Duodenal mucosa (tissue), 2 donors: ENCODE results near the gene VWC2L.

Source experiments
- H3K27ac ChIP-seq: one replicate; pipeline ENCODE4 v1.7.0; 2013; ENCODE audit warnings: low read depth, low read length
- H3K27me3 ChIP-seq, 2 donors: one replicate each; pipeline ENCODE4 v1.7.0; 2013; ENCODE audit warnings: low read length in 2 of 2, control low read depth in 1 of 2; ENCODE audit not compliant: insufficient read depth in 2 of 2, control insufficient read depth in 1 of 2
- H3K36me3 ChIP-seq, 2 donors: one replicate each; pipeline ENCODE4 v1.7.0; 2013; ENCODE audit warnings: low read length in 2 of 2, control low read depth in 1 of 2; ENCODE audit not compliant: insufficient read depth in 2 of 2, control insufficient read depth in 1 of 2
- H3K4me1 ChIP-seq, 2 donors: one replicate each; pipeline ENCODE4 v1.7.0; 2013; ENCODE audit warnings: low read length in 2 of 2, control low read depth in 1 of 2; ENCODE audit not compliant: insufficient read depth in 2 of 2, control insufficient read depth in 1 of 2
- H3K4me3 ChIP-seq, 2 donors: one replicate each; pipeline ENCODE4 v1.7.0; 2013; ENCODE audit warnings: low read length in 2 of 2, low read depth in 1 of 2
- H3K9ac ChIP-seq, 2 donors: one replicate each; pipeline ENCODE4 v1.7.0; 2013; ENCODE audit warnings: low read length in 2 of 2, low read depth in 1 of 2
- H3K9me3 ChIP-seq, 2 donors: one replicate each; pipeline ENCODE4 v1.7.0; 2013; ENCODE audit warnings: low read length in 2 of 2, control low read depth in 1 of 2; ENCODE audit not compliant: control insufficient read depth in 1 of 2

VWC2L gene

DNA sequence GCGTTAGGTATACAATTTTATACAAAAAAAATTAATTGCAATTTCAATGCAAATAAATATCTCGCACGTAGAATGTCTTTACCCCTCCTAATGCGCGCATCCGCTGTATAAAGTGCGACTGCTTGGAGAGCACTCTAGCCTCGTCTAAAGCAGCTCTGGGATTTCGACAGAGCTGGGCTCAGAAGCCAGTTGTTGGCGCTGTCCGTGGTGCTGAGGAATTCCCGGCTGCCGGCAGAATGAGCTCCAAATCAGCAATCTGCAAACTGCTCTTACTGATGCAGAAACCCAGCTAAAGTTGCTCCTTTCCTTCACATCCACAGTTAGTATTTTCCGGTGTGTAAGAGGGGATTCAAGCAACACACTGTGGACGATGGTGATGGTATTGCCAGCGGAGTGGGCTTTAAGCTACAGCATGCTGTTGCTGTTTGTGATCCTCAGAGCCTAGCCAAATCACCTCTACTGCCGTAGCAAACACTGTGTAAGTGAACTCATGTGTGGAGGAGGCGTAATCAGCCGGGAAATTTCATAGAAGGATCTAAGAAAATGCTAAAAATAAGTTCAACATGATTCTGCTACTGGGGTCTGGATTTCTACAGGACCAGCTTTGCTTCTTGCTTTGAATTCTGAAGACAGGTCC is at the start of gene VWC2L:
TSS of gene VWC2L (plus strand) at position 137 of the 637 bp plus-strand sequence. CDS start 3,140 bp downstream, outside the sequence.
- Histone ChIP-seq H3K27me3 (no peaks in the 10 kb centered on the region), H3K27ac (no peak within 1 kb of the TSS), H3K9me3 (no peaks in the 10 kb centered on the region), H3K9ac (no peak within 1 kb of the TSS), H3K4me1 (no peaks in the 10 kb centered on the region), H3K36me3 (no peaks in the 10 kb centered on the region), H3K4me3 (no peak within 1 kb of the TSS)

DNA sequence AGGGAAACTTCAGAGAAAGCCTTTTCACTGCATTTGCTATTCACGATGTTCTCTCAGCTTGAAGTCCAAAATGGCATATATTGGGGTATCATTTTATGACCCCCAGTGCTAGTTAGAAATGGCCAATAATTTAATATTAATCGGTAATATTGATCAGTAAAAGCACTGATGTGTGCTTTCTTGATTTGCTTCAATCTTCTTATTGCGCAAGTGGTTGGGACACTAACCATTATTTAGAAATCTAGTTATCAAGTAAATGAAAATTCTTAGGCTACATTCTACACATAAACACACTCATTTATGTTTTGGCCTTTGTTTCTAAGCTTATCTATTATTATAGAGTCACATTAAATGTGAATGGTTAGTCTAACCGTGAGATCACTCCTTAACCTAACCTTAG is 49.7 kb upstream of the VWC2L start:
- Histone ChIP-seq H3K4me1 (no peaks in the 10 kb centered on the region), H3K9ac (no peak overlapping the region), H3K36me3 (no peaks in the 10 kb centered on the region), H3K4me3 (no peak overlapping the region), H3K27ac (no peak overlapping the region), H3K27me3 (no peaks in the 10 kb centered on the region), H3K9me3 (no peaks in the 10 kb centered on the region)

DNA sequence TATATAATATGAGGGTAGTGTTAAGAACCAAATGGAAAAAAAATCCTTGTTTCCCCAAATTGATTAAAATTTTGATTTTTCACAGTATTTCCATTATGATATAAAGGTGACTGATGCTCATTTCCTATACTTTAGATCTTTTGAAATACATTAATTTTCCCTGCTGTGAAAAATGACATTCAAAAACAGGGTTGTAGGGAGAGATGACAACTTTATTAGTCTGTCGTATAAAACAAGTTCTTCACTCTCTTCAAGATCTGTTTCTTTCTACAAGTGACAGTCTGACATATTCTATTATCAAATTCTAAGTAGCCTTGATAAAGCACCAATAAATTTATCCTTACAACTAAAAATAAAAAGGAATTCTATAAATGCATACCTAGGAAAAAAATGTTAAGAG is 45.3 kb upstream of the VWC2L start:
- Histone ChIP-seq H3K27me3 (no peaks in the 10 kb centered on the region), H3K36me3 (no peaks in the 10 kb centered on the region), H3K9ac (no peak overlapping the region), H3K4me1 (no peaks in the 10 kb centered on the region), H3K9me3 (no peaks in the 10 kb centered on the region), H3K27ac (no peak overlapping the region), H3K4me3 (no peak overlapping the region)

DNA sequence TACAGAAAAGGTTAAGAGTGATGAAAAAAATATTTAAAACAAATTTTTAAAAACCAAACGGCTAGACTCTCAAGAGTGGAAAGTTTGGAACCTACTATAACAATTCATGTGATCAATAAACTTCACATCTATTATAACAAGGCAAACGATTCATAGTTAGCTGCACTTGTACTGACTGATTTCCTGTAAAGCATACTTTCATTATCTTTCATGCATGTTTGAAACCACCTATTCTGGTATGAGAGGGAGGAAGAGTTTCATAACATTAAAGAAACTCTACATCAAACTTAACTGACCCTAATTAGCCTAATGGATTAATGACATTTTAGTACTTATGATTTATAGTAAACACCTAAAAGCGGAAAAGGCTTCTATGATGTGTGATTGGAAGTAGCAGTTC is 43.7 kb upstream of the VWC2L start:
- Histone ChIP-seq H3K27ac (no peak overlapping the region), H3K9ac (no peak overlapping the region), H3K4me3 (no peak overlapping the region), H3K27me3 (no peaks in the 10 kb centered on the region), H3K9me3 (no peaks in the 10 kb centered on the region), H3K4me1 (no peaks in the 10 kb centered on the region), H3K36me3 (no peaks in the 10 kb centered on the region)

DNA sequence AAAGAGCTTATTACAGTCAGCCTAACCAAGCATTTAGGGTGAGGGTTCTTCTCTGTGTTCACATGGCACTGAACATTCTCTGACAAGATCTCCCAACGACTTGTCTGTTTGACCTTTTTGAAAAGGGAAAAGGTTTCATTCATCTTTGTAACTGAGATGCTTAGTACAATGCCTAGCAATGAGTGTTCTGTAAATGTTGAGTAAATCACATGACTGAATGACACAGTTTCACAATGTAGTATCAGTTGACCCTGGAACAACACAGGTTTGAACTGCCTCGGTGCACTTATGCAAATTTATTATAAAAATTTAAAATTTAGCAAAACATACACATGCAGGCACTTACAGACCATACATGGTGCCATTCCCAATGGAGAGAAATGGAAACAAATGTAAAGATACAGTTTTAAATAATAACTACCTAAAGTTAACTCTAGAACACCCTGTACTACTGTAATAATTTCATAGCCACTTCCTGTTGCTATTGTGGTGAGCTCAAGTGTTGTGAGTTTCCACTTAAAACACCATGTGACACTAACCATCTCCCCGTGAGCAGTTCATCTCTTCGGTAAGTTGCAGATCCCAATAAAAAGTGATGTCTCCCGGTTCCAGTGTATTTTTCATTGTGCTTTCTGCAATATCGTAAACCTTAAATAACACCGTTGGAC is 34.1 kb upstream of the VWC2L start:
- Histone ChIP-seq H3K27ac (no peak overlapping the region), H3K4me3 (no peak overlapping the region), H3K9me3 (no peaks in the 10 kb centered on the region), H3K27me3 (no peaks in the 10 kb centered on the region), H3K4me1 (no peaks in the 10 kb centered on the region), H3K36me3 (no peaks in the 10 kb centered on the region), H3K9ac (no peak overlapping the region)

DNA sequence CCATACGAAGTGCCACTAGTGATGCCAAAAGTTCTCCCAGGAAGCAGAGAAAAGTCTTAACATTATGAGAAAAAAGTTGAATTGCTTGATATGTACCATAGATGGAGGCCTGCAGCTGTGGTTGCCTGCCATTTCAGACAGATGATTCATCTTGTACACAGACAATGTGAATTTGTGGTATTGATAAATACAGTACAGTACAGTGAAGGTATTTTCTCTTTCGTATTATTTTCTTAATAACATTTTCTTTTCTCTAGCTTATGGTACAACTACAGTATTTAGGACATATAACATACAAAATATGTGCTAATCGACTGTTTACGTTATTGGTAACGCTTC is 33.6 kb upstream of the VWC2L start:
- Histone ChIP-seq H3K27me3 (no peaks in the 10 kb centered on the region), H3K4me3 (no peak overlapping the region), H3K9ac (no peak overlapping the region), H3K27ac (no peak overlapping the region), H3K9me3 (no peaks in the 10 kb centered on the region), H3K4me1 (no peaks in the 10 kb centered on the region), H3K36me3 (no peaks in the 10 kb centered on the region)

DNA sequence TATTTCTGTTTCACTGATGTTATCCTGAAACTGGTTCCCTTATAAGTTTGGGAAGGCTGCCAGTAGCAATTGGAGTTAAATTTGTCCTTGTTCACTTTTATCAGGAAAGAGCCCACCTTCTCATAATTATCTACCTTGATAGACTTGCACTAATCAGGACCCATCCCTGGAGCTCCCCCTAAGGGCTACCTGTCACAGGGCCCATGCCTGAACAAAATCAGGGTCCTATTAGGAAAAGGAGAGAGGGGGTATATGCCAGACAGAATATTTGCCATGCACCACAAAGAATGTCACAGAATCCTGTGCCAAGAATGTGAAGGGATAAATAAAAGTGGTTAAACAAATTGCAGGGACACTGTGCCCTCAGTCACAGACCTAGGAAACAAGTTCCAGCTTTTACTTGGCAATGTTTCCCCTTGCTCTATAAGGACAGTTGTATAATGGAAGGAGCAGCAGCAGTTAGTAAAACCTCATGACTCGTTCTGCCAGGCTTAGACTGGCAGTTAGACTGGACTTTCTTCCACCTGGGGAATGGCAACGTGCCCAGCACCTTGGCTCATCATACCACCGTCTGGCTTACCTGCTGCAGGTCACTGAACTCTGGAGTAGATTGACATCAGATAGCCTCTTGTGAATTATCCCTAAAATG is 32.3 kb upstream of the VWC2L start:
- Histone ChIP-seq H3K27ac (no peak overlapping the region), H3K4me1 (no peaks in the 10 kb centered on the region), H3K27me3 (no peaks in the 10 kb centered on the region), H3K4me3 (no peak overlapping the region), H3K9ac (no peak overlapping the region), H3K9me3 (no peaks in the 10 kb centered on the region), H3K36me3 (no peaks in the 10 kb centered on the region)

DNA sequence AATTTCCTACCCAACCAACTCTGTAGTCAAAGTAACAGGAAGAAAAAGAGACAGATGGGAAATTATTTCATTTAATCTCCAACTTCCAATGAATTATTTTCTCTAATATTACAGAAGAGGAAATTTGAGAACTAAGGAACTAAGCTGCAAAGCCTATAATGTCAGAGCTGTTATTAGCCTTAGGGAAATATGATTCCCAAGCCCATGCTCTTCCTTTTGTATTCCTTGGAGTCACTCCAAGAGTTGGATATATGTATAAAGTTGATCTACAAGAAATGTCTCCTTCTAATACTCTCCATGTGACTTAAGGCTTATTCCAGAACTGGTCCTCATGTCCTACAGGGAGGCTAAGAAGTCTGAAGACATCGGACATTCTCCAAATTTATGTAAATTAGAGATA is 31.6 kb upstream of the VWC2L start:
- H3K27ac ChIP-seq: no peak overlapping the region
- H3K4me3 ChIP-seq: no peak overlapping the region
- H3K9ac ChIP-seq: no peak overlapping the region
- no peaks in the 10 kb centered on the region for H3K27me3 ChIP-seq
- no peaks in the 10 kb centered on the region for H3K9me3 ChIP-seq
- H3K36me3 ChIP-seq: no peaks in the 10 kb centered on the region
- H3K4me1 ChIP-seq: no peaks in the 10 kb centered on the region

DNA sequence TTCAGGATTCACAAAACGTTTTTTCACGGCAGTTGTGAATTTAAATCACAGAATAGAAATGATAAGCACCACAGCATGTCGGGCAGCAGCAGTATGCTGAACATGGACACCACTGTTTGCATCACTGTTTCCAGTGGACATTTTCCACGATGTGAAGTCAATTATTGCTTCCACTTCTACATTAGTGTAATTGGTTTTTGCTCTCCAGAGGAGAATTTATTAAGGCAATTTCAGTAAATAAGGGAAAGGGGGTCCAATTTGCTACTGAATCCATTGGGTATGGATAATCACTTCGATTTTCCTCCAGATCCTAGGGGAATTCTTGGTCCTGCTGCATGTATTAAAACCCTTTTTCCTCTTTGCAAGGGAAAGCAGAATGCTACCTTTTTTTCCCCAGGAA is 30.2 kb upstream of the VWC2L start:
- Histone ChIP-seq H3K4me1 (no peaks in the 10 kb centered on the region), H3K36me3 (no peaks in the 10 kb centered on the region), H3K9me3 (no peaks in the 10 kb centered on the region), H3K9ac (no peak overlapping the region), H3K4me3 (no peak overlapping the region), H3K27ac (no peak overlapping the region), H3K27me3 (no peaks in the 10 kb centered on the region)

DNA sequence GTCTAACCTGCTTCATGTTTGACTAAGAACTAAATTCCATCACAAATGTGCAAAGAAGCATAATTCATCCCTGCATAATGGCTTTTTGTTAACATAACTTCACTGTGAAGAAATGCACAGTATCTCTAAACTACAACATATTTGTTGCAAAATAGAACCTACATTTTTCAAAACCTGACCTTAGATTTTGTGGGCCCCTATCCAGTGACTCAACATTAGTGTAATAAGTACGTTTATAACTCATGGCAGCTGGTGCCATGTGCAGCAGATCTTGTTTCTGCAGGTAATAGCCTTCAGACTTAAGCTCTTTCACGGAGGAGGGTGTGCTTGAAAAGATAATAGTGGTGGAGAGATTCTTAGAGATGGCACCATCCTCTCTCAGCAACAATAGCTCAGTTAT is 28.6 kb upstream of the VWC2L start:
- Histone ChIP-seq H3K9me3 (no peaks in the 10 kb centered on the region), H3K4me3 (no peak overlapping the region), H3K4me1 (no peaks in the 10 kb centered on the region), H3K27ac (no peak overlapping the region), H3K9ac (no peak overlapping the region), H3K36me3 (no peaks in the 10 kb centered on the region), H3K27me3 (no peaks in the 10 kb centered on the region)
